ENCODE results near the gene ABCC8. TPM values are rescaled to one million over a fixed set of nuclear protein-coding genes. Genes with fewer than 3 reads are reported as not detected.

The ABCC8 gene
- total and polyA plus RNA-seq, 2 of the 8 experiments (the other 6 are each of a cell fraction or from before 2014, with no cell fraction given), result 3.7 to 4.9 TPM

DNA sequence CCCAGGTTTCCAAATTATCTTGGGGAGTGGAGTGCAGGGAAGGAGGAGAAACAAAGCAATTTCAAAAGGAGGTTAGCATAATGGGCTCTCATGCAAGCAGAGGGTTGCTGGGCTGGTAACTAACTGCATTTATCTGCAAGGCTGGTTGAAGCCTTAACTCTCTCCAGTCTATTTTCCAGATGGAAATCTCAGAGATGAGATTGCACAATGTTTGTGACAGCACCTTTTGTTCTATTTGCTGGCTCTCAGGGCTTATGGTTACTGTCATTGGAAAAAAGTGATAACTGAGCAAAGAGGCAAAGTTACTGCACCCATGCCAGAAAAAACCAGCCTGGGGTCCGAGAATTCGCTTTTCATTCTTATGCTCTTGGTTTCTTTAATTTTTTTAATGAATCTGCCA, 33.2 kb downstream of the ABCC8 start:
- no peak overlapping the region for H4K8ac ChIP-seq (ENCODE audit: extremely low read depth, insufficient read depth, low read length)
- no peak overlapping the region for H4K91ac ChIP-seq (replicated peaks; ENCODE audit: insufficient read length, low read length)
- ChIA-PET POLR2A (ENCODE audit: partially characterized antibody) (no interaction called here), CTCF (ENCODE audit: partially characterized antibody) (interaction anchor here (0.8 to 1.6 kb wide), 3 partner anchors 14 to 23 kb away, joined by 3 to 4 read pairs (median 4); no protein-coding TSS in a partner anchor)
- no peak for DNase-seq (ENCODE audit: low read depth in 1 of 2, low spot score in 2 of 2)
- no peak overlapping the region for H3K56ac ChIP-seq (replicated peaks; ENCODE audit: insufficient read length, low read depth, low read length)
- no peak overlapping the region for H3K23ac ChIP-seq (ENCODE audit: insufficient read length)
- H4K20me1 ChIP-seq (replicated peaks in 1 of 2; ENCODE audit: control insufficient read depth in 1 of 2, insufficient read depth in 2 of 2, low read length in 2 of 2), result no peaks in the 10 kb centered on the region
- no peak overlapping the region for H3K9ac ChIP-seq (replicated peaks in 1 of 4; ENCODE audit: extremely low read depth in 1 of 4, low read depth in 3 of 4, low read length in 3 of 4)
- no peaks in the 10 kb centered on the region for H3K23me2 ChIP-seq (ENCODE audit: low read depth, low read length)
- H2BK20ac ChIP-seq (ENCODE audit: low read length), result no peak overlapping the region
- no peak overlapping the region for H4K5ac ChIP-seq (ENCODE audit: insufficient read length, low read depth, low read length)
- H2AFZ ChIP-seq (ENCODE audit: low read length), result no peak overlapping the region
- no peak overlapping the region for H2BK12ac ChIP-seq (ENCODE audit: low read depth, low read length)
- H3K79me1 ChIP-seq (ENCODE audit: low read depth, low read length), result no peaks in the 10 kb centered on the region
- no peak overlapping the region for H2AK5ac ChIP-seq (ENCODE audit: low read depth, low read length)
- H3K9me3 ChIP-seq (ENCODE audit: insufficient read depth in 2 of 2, low read depth in 1 of 2, low read length in 1 of 2), result no peaks in the 10 kb centered on the region; a peak in 1 of 4 replicates
- H3K14ac ChIP-seq (ENCODE audit: insufficient read length), result no peak overlapping the region
- no peak overlapping the region for H3K4ac ChIP-seq (replicated peaks; ENCODE audit: insufficient read length, low read depth, low read length)
- no peak for FAIRE-seq
- peaks cover 1 to 24% (median 21%) of the 10 kb centered on the region in 4 experiments; a peak in 6 of 7 replicates for H3K27me3 ChIP-seq (replicated peaks in 1 of 4; ENCODE audit: control insufficient read depth in 3 of 4, extremely low read depth in 1 of 4, insufficient read depth in 3 of 4, low read length in 3 of 4)
- H2BK15ac ChIP-seq (ENCODE audit: low read length), result no peak overlapping the region
- WGBS, 2 experiments (ENCODE audit: extremely low coverage in 1 of 2, insufficient coverage in 1 of 2, insufficient read length in 1 of 2, insufficient replicate concordance in 2 of 2, low coverage in 1 of 2, low lambda C conversion rate in 2 of 2, missing lambda C conversion rate in 1 of 2), result 76% methylated on average over 2 of the region's 2 CpGs; no CpG with 5 or more reads in 1 of the 2 experiments
- no peak overlapping the region for H3K18ac ChIP-seq (ENCODE audit: extremely low read depth, low read length)
- peaks cover 0 to 4% (median 1%) of the 10 kb centered on the region in 4 experiments; a peak in 4 of 7 replicates for H3K4me1 ChIP-seq (replicated peaks in 1 of 4; ENCODE audit: control insufficient read depth in 3 of 4, insufficient read depth in 4 of 4, low read length in 3 of 4)
- H3K27ac ChIP-seq (ENCODE audit: low read depth, low read length), result no peak overlapping the region
- H2BK5ac ChIP-seq (ENCODE audit: low read depth, low read length), result no peak overlapping the region
- no peaks in the 10 kb centered on the region for H3K79me2 ChIP-seq (ENCODE audit: control insufficient read depth in 1 of 2, insufficient read depth in 2 of 2, low read length in 2 of 2)
- H3K4me3 ChIP-seq (ENCODE audit: extremely low read depth in 1 of 4, insufficient read depth in 2 of 4, low read depth in 3 of 4, low read length in 4 of 4), result no peak overlapping the region
- H3K4me2 ChIP-seq (ENCODE audit: insufficient read depth in 1 of 2, low read depth in 2 of 2, low read length in 2 of 2), result no peak overlapping the region
- H2BK120ac ChIP-seq (replicated peaks; ENCODE audit: low read depth, low read length), result no peak overlapping the region
- H3K36me3 ChIP-seq (ENCODE audit: control insufficient read depth in 2 of 4, insufficient read depth in 4 of 4, low read length in 3 of 4), result no peaks in the 10 kb centered on the region
- TF ChIP-seq GABPA (IDR thresholded peaks at IDR 0.05; ENCODE audit: borderline replicate concordance, insufficient read depth, low read length), result no peak
- TF ChIP-seq ASH2L (IDR thresholded peaks at IDR 0.05; ENCODE audit: low read length), result no peak
- TF ChIP-seq POU5F1 (IDR thresholded peaks at IDR 0.05; ENCODE audit: low read depth, low read length), result no peak
- no peak for TF ChIP-seq YY1 (IDR thresholded peaks at IDR 0.05; ENCODE audit: low read depth, low read length)
- TF ChIP-seq SAP30 (IDR thresholded peaks at IDR 0.05; ENCODE audit: insufficient read depth, insufficient replicate concordance, low read length), result no peak
- TF ChIP-seq KDM1A (IDR thresholded peaks at IDR 0.05; ENCODE audit: borderline replicate concordance, low read length), result no peak
- no peak for TF ChIP-seq GTF2F1 (IDR thresholded peaks at IDR 0.05; ENCODE audit: borderline replicate concordance, low read depth, low read length)
- TF ChIP-seq CHD2 (IDR thresholded peaks at IDR 0.05; ENCODE audit: low read length), result no peak
- no peak for TF ChIP-seq SRF (IDR thresholded peaks at IDR 0.05; ENCODE audit: low read depth, low read length)
- no peak for TF ChIP-seq TCF12 (IDR thresholded peaks at IDR 0.05; ENCODE audit: low read depth, low read length)
- no peak for TF ChIP-seq BACH1 (IDR thresholded peaks at IDR 0.05; ENCODE audit: low read length)
- no peak for TF ChIP-seq RAD21 (IDR thresholded peaks at IDR 0.05 in 1 of 2, conservative IDR thresholded peaks at IDR 0.05 in 1 of 2; ENCODE audit: low read depth in 2 of 2, low read length in 2 of 2)
- TF ChIP-seq, protein P1, sequence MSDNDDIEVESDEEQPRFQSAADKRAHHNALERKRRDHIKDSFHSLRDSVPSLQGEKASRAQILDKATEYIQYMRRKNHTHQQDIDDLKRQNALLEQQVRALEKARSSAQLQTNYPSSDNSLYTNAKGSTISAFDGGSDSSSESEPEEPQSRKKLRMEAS (IDR thresholded peaks at IDR 0.05), result no peak
- no peak for TF ChIP-seq TAF7 (optimal IDR thresholded peaks at IDR 0.05; ENCODE audit: borderline replicate concordance, low read depth, low read length)
- TF ChIP-seq JUND (IDR thresholded peaks at IDR 0.05; ENCODE audit: low read length), result no peak
